NOMO-1 treated with dmso at 0.1 percent for 144 hours (cell line): Measurements from ENCODE around the gene NUCKS1.

ENCODE experiments used
- DNase-seq: peaks from one replicate; lab custom pipeline; 2025; ENCODE audit not compliant: unreplicated experiment; lab: John Stamatoyannopoulos, UW

The NUCKS1 gene

DNA sequence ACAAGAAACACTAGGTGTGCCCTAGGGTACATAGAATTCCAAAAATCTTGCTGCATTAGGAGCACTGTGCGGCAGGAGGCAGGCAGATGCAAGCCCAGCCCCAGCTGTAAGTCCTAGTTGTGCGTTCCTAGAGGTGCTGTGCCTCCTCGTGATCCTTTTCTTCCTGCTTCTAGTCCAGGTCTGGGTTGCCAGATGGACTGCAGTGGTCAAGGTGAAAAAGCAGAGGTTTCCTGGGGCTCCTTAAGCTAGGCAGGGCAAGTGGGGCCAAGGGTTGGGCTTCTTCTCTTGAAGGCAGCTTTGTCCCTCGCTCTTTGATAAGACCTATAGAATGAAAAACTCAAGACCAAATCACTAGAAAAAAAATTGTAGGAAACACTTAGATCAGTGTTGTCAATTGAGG lies 48.1 kb downstream of the NUCKS1 start:
- DNase-seq, result no peak

DNA sequence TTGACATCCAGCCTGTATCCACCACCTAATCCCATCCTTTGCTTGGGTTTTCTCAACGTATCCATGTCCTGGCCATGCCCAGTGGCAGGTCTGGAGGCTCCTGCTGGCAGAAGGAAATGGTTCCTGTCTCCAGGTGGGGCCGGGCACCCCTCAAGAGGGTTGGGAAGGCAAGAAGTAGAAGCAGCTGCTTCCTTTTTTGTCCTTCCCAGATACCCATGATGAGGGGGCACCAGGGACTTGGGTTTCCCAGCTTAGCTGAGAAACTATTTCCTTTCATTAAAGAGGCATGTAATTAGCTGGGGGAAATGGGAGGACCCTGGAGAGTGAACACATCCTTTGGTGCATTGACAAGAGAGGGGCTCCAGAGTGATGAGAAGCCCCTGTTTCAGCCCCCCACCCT lies 48.6 kb downstream of the NUCKS1 start:
- no peak for DNase-seq

DNA sequence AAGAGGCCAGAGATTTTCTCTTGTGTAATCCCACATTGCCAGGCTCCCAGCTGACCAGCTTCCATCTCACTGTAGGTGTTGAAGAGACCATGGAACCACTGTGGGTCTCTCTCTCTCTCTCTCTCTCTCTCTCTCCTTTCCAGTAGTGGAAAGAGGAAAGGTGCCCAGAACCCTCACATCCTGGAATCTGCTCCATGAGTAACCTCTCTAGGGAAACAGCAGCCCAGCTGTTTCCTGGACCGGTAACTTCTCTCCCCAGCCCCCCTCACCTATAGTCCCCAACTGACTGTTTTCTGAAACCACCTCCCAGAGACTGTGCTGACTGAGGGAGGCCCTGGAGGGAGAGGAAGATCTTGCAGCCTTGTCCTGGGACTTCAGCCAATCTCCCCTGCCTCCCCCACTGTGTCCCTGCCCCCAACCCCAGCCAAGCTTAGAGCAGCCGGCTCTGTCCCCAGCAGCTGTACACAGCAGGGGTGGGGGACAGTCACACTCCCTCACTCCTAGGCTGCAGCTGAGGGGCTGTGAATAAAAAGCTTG lies 49.0 kb downstream of the NUCKS1 start:
- no peak for DNase-seq

DNA sequence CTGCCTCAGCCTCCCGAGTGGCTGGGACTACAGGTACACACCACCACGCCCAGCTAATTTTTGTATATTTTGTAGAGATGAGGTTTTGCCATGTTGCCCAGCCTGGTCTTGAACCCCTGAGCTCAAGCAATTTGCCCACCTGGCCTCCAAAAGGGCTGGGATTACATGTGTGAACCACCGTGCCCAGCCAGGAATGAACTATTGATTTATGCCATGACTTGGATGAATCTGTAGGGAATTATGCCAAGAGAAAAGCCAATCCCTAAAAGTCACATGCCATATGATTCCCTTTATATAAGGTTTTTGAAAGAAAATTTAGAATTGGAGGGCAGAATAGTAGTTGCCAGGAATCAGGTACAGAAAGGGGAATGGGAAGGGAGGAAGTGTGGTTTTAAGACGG lies 50.6 kb downstream of the NUCKS1 start:
- no peak for DNase-seq

DNA sequence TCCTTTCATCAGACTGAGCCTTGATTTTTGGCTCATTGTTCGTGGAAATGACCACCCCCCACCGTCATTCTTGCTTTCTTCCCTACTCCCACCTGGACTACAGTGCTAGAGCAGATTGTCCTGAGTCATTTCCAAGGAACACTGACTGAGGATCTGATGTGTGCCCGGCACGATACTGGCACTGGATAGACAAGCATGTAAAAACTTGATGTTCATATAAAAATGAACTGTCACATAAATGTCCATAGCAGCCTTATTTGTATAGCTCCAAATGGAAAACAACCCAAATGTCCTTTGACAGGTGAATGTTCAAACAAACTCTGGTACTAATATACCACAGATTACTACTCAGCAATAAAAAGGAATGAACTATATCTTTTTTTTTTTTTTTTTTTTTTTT lies 51.1 kb downstream of the NUCKS1 start:
- DNase-seq, result no peak

DNA sequence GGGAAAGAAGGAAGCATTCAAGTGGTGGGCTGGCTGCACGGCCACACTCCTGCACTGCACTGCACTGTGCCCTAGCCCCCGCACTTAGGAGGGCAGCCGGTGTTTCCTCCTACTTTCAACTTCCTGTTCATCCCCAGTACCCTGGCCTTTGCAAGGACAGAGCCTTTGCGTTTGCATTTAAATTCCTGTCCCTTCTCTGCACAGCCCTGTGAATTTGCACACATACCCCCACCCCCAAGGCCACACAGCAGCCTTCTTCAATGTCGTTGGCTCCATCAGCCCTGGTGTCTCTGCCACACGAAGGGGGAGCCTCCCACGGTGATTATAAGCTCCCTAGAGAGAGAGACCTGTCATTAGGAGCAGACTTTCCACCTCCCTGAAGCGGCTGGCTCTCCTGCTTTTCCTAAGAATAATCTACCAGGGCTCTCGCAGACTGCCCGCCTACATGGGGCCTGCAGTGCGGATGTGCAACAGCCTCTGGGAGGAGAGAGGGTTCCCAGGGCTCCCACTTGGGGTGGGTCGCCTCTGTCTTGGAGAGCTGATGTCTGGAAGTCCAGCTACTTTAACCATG lies 56.5 kb downstream of the NUCKS1 start:
- DNase-seq, result no peak

DNA sequence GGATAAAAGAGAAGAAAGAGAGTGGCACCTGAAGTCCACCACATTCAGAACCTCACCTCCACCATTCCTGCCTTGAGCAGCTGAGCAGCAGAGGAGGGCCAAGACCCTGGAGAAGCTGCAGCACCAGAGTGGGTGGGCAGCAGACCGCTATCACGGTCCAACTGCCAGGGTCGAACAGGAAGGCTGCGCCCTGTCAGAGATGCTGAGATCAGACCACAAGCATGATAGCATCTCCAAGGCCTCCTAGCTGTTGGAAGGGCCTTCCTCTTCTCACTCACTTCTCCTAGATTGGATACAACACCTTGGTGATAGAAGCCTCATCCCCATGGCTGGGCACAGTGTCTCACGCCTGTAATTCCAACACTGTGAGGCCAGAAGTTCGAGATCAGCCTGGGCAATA lies 57.6 kb downstream of the NUCKS1 start:
- no peak for DNase-seq

DNA sequence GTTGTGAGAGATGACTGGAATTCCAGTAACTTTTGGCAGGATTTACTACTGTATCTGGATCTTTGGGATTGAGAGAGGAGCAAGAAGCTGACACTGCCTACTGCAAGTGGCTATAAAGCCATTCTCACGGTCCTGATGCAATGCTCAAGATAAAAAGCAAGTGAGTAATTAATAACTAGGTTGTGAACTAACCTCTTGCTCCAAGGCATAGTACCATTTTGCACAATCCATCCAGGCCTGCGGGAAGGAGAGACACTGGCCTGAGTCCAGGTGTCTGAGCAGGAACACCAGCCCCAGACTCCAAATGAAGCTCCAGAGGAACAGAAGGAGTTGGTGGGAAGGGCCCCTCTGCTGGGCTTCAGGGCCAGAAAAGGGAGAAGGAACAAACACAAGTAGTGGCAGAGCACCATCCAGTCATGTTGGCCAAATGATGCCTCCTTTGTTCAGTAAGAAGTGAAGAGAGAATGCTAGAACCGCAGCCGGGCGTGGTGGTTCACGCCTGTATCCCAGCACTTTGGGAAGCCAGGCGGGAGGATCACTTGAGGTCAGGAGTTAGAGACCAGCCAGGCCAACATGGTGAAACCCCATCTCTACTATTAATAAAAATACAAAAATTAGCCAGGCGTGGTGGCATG lies 59.7 kb downstream of the NUCKS1 start:
- no peak for DNase-seq

DNA sequence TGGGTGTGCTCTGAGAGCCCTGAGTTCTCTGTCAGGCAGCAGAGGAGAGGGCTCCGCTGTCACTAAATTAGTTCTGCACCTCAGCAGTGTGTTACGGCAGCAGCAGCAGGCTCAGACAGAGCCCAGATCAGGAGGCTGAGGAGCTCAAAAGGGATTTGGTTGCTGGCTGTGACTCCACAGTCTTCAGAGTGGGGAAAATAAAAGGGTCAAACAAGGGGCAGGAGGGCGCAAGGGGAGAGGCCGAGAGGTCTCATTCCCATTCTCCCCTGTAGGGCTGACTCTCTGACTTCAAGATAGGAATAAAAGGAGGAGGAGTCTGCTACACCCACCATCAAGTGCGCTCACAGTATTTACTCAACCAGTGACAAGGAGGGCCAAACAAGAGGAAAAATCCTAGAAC lies 60.5 kb downstream of the NUCKS1 start:
- no peak for DNase-seq

DNA sequence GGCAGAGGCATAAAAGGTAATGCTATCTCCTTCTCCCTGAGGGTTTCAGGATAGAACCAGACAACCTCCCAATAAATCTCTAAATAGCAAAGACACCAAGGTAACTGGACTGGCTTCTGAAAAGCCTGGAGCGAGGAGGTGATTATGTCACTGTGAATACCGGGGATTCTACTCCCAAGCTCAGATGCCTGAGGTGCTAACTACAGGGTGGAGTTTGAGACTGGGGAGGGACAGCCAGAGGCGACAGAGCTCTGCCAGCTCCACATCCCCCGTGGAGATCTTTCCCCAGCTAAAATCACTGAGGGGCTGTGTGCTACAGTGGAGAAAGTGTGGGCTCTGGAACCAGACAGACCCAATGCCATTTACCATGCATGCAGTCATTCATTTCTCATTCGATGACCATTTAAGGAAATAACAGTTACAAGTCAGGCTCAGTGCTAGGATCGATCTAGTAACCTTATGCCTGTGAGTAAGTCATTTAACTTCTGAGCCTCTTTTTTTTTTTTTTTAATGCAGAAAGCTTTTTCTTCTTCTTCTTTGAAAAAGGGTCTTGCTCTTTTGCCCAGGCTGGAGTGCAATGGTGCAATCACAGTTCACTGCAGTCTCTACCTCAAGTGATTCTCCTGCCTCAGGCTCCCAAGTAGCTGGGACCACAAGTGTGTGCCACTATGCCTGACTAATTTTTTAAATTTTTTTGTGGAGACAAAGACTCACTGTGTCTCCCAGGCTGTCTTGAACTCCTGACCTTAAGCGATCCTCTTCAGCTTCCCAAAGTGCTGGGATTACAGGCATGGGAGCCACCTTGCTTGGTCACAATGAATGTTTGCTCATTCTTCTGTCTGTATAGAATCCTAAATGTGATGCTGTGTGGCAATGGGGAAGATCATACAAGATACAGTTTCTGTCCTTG lies 61.6 kb downstream of the NUCKS1 start:
- no peak for DNase-seq

DNA sequence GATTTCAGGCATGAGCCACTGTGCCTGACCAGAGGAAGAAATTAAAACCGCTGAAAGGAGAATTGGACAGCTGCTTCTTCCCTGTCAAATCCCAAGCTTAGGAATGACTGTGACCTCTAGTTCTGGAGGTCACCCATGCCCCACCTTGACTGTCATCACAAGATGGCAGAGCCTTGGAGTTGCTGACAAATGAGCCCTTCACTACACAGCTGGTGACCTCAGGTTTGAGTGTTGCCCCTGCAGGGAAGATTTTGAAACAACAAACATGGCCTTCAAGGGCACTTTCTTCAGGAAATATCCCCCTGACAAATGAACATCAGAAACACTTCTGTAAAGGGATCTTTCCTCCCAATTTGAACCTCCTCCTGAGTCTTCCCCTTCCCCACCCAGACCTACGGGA lies 62.7 kb downstream of the NUCKS1 start:
- DNase-seq, result no peak

DNA sequence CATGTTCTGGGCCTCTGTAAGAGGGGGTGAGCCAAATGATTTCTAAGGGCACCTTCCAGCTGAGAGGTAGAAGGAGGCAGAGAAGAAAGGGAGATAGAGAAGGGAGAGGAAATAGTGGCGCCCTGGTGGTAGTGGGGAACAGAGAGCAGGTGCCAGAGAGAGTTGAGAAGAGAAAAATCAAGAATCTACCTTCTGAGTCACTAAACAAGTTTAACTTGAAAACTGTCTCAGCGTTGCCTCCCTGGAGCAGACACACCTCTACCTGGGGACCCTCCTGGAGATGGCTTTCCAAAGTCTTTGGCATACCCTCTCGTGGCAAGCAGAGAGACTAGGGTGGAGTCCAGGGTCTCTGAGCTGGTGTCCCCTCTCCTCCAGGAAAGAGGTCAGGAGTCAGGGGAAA lies 68.6 kb downstream of the NUCKS1 start:
- DNase-seq, result no peak

DNA sequence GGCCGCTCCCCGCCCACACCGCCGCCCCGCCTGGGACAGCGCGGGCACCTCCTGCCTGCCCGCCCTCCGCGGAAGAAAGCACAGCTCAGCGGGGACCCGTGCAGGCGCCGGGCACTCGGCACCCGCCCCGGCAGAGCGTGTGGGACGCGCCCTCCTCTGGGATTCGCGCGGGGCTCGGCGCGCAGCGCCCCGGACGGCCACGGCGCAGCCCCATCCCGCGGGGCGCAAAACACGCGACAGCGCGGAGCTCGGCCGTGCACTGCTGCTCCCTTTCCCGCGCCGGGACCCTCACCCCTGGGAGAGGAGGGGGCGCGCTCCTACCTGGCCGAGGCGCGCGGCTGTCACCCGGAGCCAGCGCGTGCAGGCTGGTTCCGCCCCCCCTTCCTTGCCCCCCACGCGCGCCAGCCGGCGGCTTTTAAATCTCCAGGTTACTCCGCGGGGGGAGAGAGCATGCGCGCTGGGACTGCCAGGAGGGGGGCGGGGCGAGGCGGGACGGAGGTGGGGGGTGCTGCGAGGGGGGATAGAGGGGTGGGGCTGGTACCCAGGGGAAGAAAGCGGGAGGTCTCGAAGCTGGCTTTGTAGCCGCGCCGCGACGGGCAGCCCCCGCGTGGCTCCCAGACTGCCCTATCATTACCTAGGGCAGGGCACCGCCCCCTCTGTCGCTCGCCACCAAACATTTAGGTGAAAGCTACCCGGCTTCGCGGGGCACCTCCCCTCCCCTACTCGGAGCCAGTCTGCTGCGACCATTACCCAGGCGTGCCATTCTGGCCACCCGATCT lies 69.7 kb downstream of the NUCKS1 start, which contains the start of gene SLC45A3:
Gene SLC45A3, minus strand, starts transcription at position 437 of the 779 bp plus-strand sequence. CDS start 15,853 bp downstream, outside the sequence.
- no peak for DNase-seq

DNA sequence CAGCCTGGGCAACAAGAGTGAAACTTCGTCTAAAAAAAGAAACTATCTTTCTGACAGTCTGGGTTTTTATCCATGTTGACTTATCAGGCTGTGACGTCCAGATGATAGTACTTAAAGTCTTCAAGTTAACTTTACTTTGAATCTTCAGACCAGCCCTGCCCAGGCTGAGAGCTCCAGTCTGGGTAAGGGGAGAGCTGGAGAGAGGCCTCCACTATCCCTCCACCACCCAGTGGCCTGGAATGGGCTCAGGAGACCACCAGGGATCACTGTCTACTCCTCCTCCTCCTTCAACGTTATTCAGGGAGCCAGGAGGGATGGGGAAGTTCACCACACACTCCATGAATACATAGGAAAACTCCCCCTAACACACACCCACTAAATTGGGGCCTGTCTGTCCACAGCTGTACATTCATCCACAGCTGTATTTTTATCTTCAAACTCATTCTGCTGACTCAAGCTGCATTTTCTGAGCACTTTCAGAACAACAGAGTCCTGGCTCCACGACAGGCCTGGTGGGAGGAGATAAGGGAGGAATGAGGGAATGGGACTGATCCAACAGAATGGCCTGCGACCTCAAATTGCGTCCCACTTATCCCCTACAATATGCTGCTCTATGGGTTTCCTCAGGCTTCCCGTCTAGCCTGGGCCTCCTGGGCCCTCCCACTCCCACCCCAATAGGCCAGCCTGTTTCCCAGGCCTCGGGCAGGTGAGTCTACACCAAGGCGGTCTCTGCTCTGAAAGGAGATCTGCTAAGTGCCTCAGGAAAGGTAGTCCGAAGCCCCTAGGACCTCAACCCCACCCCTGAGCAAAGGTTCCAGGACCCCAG lies 71.5 kb downstream of the NUCKS1 start:
- no peak for DNase-seq

DNA sequence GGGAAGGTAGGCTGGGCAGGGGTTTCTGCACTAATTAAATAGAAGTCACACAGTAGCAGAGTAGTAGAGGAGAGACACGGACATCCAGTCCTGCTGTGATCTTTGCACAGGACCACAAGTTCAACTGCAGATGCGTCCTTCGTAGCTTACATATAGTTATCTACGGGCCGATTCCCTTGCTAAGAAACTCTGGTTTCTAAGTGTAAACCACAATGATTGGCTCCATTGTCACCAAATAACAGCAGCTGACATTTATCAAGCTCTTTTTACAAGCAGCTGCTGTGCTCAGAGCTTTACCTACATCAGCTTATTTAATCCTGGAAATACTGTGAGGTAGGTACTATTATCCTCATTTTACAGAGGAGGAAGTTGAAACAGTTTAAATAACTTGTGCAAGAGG lies 72.8 kb downstream of the NUCKS1 start:
- DNase-seq, result no peak

DNA sequence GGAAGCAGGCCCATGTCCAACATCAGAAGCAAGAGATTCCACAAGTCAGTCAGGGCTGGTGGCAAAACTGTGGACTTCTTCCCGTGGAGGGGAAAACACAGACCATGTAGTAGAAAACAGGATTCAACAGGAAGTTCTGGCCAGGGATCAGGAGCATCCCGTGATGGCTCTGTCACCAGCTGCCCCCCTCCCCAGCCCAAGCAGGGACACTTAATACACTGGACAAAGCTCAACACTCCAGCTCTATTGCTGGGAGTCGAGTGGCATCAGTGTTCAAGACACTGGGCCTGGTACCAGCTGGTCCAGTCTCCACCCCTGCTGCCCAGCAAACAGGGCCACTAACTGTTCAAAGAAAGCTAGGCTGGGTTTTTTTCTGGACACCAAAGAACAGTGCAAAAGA lies 73.4 kb downstream of the NUCKS1 start:
- no peak for DNase-seq

DNA sequence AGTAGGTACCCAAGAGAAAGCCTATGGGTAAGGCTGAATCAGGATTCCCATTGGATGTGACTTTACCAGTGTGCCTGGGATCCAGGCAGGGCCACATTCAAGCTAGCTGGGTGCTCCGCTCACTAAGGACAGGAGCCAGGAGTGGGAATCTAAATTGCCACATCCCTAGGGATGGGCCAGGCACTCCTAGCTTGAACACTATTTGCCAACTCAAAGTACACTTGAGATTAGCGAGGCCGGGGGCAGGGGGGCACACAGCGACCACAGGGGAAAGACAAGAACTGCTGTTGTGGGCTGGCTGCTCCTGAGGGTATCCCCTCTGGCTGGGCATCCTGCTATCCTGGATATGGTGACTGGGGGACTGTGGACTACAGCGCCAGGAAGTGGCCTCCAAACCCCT lies 74.0 kb downstream of the NUCKS1 start:
- DNase-seq, result no peak

DNA sequence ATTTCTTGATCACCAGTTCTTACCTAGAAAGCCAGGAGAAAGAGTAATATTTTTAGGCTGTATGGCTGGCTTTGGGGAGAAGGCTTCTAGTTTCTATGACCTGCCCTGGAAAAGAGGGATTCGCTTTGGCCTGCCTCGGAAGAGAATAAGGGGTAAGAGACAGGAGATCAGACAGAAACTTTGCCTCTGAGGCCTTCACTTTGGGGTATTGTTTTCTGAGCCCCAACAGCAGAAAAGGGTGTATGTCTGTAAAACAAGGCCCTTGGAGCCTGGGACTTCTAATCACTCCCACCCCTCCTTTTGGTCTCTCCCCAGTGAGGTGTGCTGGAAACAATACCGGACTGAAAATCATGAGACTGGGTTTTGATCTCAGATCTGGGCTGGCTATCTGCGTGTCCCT lies 74.7 kb downstream of the NUCKS1 start:
- DNase-seq, result no peak

DNA sequence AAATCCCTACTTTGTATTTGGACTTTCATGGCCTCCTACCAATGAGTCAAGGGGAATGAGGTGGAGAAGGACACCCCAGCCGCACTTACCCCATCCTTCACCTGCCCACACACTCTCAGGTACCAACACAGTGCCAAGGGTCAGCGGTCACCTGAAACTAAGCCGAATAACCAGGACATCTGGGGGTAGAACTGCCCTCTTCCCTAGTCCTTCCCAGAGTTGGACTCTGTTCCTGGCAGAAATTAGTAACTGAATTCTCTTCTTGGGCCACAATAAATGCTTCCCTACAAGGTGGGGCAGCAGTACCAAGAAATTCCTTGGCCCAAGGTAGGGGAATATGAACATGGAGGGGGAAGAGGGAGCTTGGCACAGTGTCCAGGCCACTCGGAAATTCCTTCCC lies 77.0 kb downstream of the NUCKS1 start:
- DNase-seq, result no peak

DNA sequence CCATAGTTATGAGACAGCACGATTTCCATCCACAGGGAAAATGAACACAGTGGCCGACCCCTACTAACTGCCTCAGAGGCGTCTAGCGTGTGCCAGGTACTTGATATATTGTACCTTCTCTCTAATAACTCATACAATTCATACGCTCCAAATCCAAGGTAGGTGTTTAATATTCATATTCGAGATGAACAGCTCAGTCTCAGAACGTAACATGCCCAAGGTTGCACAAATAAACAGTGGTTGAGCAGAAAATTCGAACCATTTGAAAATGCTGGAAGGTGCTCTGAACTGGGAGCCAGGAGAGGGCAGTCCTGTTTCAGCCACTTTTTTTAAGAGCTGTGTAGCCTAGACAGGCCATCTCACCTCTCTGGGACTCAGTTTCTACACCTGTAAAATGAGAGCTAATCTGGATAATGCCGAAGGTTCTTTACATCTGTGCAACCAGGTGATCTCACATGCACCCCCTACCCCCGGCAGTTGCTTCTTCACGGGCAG lies 77.5 kb downstream of the NUCKS1 start:
- DNase-seq, result no peak
